HG03378 (cell line): ENCODE measurements around the gene ACTR1B.
"Not testable (repeated sequence)": the region's sequence is repeated elsewhere in the genome, so short reads cannot be mapped to it uniquely, and the experiment has no call there.

ENCODE experiments used
- ATAC-seq: cut with Tn5 transposase; IDR thresholded peaks from one replicate; pipeline ENCODE4 v1.9.1; 2021; ENCODE audit warnings: mild to moderate bottlenecking, moderate library complexity; ENCODE audit not compliant: unreplicated experiment

The ACTR1B gene

DNA sequence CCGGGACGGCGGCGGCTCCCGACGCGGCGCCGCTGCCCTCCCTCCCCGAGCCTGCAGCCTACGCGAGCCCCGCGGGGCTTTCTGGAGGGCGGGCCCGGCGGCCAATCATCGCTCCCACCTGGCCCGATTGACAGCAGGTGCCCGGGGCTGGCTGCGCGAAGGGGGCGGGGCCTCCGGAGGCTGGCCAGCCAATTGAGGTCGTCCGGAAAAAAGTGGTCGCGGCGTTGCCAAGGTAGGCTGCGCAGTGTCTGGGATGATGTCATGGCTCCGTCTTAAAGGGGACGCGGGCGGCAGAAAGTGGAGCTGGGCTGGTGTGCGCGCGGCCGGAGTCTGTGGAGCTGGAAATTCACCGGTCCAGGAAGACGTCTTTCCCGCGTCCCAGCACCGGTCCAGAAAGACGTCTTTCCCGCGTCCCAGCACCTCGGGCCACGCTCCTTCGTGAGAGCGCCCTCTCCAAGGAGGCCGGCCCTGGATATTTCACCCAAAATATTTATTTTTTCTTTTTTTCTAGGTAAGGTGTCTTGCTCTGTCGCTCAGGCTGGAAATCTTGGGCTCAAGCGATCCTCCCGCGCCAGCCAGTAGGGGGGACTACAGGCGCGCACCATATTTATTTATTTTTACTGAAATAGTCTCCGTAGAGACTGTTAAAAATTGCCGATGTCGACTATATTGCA is at the start of gene ACTR1B:
Gene ACTR1B (minus strand): TSS at position 83 of the 674 bp plus-strand sequence. CDS start 154 bp downstream, outside the sequence.
- peak; percentile 86 for ATAC-seq

DNA sequence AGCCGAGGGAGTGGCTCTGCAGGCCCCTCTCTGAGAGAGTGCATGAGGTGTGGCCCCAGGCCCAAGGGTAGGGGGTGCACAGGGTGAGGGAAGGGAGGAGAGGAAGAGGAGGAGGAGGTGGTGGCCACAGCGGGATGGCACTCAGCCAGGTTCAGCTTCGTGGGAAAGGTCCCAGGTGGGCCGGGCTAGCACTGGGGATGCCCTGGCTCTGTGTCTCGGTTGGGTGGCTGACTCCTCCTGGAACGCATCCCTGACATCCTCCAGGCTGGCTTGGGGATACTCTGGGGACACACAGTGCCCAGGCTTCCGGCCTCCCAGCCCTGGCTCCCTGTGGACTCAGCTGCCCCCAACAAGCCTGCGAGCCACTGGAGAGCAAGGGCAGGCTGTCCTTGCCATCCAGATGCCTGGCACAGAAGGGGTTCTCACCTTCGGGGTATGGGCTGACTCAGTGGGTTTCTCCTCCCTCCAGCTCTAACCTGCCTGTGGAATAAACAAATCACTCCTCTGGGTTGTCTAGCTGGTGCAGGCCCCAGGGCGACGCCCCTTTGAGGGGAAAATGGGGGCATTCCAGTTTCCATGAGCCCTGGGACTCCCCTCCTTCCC is 49.0 kb upstream of the ACTR1B start:
- no peak for ATAC-seq

DNA sequence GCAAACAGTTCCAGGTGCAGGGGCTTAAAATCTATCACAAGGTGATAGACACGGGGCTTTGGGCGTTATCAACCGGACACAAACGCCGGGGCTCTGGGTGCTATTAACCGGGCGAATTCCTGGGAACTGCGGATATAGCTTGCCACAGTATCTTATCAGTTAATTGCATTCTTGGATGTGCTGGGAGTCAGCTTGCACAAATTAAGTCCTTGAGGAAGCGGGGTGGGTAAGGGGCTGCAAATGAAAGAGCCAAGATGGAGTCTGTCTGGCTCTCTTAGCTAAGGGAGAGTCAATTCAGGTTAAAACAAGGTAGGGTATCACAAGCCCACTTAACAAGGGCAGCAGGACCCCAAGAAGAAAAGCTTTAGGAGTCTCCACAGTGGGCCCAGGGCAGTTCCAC is 48.3 kb upstream of the ACTR1B start:
- ATAC-seq: not testable (repeated sequence)

DNA sequence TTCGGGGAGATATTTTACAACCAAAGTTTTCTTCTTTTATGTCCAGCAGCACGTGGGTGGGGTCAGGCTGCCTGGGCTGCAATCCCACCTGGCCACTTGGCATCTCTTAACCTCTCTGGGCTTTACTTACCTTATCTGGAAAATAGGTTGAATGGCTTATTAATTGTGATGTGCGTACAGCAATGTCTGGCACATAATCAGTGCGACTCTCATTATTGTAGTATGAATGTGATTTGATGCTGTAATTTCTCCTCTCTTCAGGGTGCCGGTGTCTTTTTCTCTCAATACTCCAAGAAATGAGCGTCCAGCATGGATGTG is 47.5 kb upstream of the ACTR1B start:
- no peak for ATAC-seq

DNA sequence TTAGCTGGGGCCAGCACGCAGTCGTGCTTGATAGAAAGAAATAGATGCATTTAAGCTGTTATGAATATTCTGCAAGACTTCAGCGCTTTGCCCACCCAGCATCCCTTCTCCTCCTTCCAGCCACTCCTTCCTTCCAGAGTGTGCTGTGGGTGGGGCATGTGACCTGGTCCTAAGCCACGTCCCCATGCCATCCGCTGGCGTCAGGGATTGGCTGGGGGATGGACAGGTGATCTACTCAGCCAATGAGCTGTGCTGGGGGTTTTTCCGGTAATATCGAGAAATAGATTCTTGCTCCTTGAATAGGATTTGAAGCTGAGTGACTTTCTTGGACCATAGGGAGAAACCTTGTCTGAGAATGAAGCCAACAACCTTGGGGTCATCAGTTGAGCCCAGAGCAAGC is 44.8 kb upstream of the ACTR1B start:
- ATAC-seq: no peak

DNA sequence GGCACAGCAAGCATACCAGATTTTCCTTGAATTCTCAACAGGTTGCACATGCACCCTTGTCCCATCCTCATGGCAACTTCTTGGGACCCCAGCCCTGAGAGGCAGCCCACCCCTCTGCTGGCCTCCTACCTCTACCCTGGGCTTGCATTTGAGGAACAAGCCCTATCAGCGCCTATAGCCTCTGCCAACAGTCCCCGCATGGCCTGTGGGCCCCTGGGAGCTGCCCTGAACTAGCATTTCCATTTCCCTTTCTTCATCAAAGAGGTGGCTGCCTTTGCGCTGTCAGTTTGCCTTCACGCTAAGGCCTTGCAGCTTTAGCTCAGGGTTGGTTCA is 44.2 kb upstream of the ACTR1B start:
- no peak for ATAC-seq

DNA sequence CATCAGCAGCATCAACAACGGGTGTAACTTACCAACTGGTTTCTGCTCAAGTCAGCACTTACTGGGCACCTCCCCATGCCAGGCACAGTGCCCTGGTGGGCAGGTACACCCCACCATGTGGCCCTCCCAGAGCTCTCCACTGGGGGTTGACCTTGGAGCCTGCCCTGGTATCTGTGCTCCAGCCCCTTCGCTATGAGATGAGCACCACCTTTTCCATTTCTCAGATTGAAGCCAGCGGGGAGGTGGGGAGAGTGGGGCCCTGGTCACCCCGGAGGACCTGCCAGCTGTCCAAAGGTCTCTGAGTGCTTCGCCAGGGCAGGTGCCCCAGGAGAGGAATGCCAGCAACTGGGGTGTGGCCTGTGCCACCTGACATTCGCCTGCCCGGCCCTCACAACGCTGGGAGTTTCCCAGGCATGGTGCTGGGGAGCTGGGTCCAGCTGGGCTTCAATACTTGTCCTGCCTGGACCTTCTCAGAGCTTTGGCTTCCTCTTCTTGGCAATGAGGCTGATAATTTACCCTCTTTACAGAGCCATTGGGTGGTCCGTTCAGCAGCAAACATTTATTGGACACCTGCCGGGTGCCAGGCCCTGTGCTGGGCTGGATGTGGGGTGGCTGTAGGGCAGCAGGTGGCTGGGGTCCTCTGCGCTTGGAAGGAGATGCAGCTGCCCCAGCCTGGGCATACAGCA is 43.7 kb upstream of the ACTR1B start:
- no peak for ATAC-seq

DNA sequence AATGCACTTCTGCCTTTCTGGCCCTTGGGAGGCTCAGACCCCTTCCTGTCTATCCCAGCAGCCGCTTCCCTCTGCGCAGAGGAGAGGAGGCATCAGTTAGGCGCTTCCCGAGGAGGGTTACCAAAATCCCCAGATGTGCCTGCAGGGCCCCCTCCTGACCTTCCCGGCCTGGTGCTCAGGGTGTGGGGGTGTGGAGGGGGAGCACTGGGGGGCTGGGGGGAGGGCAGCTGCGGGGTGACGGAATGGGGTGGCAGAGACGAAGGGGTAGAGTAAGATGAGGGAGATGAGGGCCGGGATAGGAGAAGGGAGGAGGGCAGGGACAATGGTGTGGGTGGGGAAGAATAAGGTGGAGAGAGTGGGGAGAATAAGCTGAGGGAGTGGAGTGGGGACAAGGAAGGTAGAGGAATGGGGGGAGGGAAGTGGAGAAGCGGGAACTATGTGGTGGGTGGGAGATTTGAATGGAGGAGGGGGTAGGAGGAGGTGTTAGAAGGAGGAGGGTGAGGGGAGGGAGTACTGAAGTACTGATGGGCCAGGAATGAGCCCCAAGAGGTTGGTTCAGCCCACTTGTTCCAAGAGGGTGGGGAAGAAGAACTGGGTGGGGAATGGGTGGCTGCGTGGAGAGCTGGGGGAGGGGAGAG is 43.0 kb upstream of the ACTR1B start:
- no peak for ATAC-seq

DNA sequence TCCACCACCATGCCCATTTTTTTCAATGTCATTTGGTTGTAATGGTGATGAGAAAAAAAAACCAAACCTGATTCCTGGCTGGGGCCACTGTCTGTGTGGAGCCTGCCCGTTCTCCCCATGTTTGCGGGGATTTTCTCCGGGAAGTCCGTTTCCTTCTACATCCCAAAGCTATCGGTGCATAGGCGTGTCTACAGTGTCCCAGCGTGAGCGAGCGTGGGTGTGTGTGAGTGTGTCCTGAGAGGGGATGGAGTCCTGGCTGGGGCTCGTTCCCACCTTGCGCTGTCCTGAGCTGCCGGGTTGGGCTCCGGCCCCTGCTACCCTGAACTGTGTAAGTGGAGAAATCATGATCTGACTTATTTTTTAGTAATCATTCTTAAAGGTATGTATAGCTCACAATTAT is 42.3 kb upstream of the ACTR1B start:
- ATAC-seq: no peak

DNA sequence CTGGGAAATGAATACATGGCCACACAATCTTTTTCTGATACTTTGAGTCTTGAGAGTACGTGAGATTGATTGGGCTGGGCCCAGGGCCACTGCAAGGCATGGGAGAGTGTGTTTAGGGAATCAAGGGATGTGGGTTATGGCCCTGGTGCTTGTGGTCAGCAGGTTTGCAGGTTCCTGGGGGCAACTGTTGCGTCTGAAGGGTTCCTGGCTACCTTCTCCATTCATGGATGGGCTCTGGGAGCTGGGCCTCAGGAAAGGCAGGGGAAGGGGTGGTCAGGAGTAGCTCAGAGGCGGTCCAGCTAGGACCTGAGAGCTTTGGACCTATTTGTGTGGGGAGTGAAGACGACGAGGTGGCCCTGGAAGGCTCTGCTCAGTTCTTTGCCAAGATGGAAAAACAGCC is 41.1 kb upstream of the ACTR1B start:
- ATAC-seq: no peak

DNA sequence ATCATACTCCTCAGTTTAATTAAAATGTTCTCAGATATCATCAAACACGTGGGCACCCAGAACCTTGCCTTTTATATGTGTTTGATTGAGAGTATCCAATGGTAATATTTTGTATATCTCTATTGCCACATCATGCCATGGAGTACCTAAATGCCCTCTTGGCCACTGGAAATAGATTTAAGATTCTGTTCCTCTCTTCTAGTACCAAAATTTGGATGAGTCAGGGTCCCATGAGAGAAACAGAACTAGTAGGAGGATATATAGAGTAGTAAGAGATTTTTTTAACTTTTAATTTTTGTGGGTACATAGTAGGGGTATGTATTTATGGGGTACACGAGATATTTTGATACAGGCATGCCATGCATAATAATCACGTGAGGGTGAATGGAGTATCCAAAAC is 39.9 kb upstream of the ACTR1B start:
- ATAC-seq: no peak

DNA sequence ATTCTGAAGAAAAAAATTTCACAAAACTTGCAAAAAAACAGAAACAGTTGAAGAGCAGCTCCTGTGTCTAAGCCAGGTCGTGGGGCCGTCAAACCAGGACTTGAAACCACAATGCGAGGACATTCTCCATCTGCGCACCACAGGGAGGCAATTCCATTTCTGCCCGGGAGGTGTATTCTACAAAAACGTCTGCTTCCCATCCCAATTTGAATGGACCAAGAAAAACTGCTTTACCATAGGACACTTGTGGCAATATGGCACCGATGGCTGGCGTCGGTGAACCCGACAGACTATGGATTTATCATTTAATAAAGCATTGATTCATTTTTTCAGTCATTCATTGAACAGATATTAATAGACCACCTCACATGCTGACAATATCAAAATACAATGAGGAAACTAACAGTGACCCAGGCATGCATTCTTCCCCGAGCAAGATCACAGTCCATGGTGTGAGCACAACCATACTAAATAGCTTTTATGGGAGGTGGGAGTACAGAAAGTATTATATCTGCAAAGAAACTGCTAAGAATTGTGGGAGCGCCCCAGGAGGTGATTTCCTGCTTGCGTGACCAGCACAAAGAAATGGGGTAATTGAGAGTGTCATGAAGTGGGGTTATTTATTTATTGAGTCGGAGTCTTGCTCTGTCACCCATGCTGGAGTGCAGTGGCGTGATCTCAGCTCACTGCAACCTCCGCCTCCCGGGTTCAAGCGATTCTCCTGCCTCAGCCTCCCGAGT is 39.1 kb upstream of the ACTR1B start:
- ATAC-seq: no peak

DNA sequence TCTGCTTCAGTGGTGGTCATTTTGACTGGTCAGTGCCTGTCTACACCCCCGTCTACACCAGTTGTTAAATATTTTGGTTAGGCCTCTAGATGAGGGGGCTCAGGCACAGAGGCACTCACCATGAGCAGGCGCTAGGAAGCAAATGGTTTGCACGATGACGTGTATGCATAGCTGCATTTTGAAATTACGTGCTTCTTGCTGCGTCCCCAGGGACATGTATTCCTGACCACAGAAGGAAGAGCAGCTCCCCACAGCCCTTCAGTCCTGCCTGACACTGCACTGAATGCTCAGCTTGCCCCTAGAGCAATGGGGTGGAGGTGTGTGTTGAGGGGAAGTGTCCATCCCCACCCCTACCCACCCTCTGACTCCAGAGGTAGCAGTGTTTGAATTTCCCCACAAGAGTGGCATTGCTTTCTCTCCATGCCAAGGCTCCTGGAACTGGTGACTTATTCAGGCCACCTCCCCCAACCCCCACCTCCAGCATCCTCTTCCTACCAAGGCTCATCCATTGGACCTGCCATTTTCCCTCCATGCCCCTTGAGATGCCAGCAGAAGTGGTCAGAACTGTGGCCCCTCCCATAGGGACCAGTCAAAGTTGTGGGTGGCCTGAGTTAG is 38.1 kb upstream of the ACTR1B start:
- no peak for ATAC-seq

DNA sequence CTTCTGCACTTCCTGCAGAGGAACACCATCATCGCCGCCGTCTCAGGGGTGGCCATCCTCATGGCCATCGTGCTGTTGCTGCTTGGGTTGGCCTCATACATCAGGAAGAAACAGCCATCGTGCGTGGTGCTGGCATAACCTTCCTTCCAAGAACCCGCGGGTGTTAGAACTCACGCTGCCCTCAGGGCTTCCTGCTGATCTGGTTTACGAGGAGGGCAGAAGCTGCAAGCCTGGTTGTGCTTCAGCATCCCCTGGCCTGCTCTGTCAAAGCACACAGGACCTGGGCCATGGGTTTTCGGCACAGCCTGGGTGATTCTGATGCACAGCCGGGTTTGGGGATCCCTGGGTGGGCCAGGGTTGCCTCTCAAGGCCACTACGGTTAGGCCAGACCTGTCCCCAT is 37.3 kb upstream of the ACTR1B start:
- ATAC-seq: no peak

DNA sequence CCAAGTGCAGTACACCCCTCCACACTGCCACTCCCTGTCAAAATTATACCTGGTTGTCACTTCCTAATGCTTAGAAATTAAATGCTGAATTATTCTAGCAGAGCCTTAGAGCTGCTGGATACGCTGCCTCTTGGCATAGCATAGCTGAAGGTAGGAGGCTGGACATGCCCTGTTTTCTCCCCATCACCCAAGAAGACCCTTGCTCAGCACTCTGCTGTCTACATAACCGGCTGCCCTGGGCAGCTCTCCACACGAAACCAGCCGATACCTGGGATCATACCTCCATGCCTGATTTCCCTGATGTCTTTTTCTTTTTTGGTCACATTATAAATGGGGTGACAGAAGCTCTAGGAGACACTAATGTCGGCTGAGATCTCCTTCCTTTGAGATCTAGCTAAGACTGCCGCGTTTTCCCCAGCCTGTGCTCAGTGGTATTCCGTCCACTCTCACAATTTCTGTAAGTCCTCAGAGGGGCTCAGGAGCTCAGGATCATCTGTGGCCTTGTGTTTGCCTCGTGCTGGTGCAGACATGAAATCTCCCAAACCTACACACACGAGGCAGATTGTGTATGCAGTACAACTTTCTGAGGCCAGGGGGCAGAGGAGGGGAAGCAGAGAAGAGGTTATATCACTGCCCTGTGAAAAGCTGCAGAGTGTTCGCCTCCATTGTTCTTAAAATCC is 36.1 kb upstream of the ACTR1B start:
- no peak for ATAC-seq

DNA sequence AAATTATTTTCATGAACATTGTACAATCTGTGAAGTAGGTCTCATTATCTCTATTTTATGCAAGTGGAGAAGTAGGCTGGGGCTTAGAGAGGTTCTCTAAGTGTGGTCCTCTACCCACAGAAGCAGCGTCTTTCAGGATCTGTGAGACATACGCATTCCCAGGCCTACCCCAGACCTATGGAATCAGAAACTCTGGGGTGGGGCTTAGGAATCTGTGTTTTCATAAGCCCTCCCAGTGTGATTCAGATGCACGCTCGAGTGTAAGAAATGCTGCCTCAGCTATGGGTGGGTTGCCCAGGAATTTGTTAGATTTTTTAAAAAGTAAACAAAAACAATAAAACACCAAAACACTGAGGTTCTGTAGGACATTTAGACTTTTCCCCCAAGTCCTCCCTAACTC is 34.7 kb upstream of the ACTR1B start:
- no peak for ATAC-seq

DNA sequence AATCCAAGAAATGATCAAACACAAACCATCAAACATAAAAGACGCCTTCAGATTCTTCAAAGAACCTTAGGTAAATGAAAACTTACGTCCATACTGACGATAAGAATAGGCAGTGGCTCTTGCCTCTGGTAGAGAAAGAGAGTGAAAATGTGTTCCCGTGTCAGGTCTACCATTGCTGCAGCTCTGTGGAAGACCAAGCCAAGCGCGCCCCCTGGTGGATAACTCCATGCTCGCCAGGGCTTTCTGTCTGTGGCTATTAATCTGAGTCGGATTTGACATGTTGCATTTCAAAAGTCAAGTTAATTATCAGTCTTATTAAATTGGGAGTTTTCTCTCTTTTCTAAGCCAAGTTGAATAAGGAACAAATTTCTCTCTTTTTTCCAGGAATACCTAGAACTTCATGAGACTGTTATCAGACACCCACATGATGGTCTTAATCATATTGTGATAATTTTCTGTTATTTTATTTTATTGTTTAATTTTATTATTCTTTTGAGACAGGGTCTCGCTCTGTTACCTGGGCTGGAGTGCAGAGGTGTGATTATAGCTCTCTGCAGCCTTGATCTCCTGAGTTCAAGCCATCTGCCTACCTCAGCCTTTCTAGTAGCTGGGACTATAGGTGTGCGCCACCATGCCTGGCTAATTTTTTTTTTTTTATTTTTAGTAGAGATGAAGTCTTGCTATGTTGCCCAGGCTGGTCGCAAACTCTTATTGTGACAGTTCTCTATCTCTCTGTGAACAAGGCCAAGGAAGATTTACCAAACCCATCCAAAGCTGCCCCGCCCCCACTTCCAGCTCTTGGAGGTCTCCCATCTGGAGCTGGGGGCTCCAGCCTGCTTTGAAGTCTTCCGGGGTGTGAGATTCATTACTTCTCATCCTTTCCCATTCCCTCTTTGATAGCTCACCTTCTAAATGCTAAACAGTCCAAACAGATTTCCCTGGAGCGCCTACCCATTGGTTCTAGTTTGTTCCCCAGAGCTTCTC is 33.7 kb upstream of the ACTR1B start:
- peak; percentile 60 for ATAC-seq

DNA sequence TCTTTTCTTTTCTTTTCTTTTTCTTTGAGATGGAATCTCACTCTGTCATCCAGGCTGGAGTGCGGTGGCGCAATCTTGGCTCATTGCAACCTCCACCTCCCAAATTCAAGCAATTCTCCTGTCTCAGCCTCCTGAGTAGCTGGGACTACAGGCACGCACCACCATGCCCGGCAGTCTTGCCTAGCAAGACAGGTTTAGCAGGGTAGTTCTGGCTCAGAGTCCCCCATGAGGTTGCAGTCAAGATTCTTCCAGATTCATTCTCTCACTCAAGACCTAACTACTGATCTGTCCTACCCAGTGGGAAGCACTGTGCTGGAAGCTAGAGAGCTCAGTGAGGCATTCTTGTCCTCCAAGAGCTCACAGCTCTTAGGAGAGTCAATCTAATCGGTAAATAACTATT is 31.9 kb upstream of the ACTR1B start:
- no peak for ATAC-seq

DNA sequence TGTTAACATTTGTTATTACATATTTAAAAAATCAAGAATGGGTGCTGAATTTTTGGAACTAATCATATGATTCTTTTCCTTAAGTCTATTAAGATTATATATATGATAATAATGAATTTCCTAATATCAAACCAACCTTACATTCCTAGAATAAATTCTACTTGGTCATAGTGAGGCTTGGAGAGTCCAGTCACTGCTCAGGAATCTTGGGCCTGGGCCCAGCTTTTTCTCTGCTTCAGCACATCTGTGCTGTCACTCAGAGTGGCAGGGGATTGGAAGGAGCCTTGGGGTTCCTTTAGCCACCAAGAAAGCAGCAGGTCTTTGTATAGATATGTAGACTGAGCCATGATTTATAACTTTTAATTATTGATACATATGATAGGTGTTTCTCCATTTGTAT is 29.6 kb upstream of the ACTR1B start:
- no peak for ATAC-seq
